ENCODE data around the gene ZDHHC21. TPM values are rescaled to one million over a fixed set of nuclear protein-coding genes. Genes with fewer than 3 reads are reported as not detected.

Gene ZDHHC21
- total and polyA plus RNA-seq, 4 experiments from 2014 or later = 1.2 to 8.9 (median 3.8) TPM

DNA sequence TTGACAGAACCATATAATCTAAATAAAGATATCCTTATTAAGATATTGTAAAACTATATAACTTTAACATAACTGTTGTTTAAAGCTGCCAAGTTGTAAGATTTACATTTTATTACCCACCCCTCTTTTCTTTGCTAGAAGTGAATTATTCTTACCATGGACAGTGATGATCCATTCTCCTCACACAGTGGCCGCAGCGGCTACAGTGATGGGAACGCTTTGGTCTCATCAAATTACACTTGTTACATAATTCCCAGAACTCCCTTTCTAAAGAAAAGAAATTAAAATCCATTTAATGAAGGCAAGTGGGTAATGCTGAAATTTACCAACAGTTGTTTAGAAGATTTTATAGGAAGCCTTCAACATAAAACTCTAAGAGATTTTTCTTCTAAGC is 31.2 kb downstream of the ZDHHC21 start:
- Histone ChIP-seq H3K27ac (ENCODE audit: low read depth, low read length) (no peak overlapping the region), H3K4me1 (ENCODE audit: insufficient read depth, low read length) (no peaks in the 10 kb centered on the region), H3K27me3 (ENCODE audit: insufficient read depth, low read length) (no peaks in the 10 kb centered on the region), H3K36me3 (ENCODE audit: insufficient read depth, low read length) (no peaks in the 10 kb centered on the region), H3K9me3 (ENCODE audit: control insufficient read depth in 1 of 2, low read length in 2 of 2) (no peaks in the 10 kb centered on the region), H3K4me3 (ENCODE audit: low read length in 2 of 2) (no peak overlapping the region)
- DNase-seq = no peak
- intact Hi-C loops (cut with micrococcal nuclease) = no loop called here
- Mint-ChIP-seq H3K27me3 (no peaks in the 10 kb centered on the region), H3K36me3 (peaks cover 34% of the 10 kb centered on the region in 2 donors), H3K4me3 (no peak overlapping the region), H3K9me3 (peaks cover 0 to 2% (median 0%) of the 10 kb centered on the region in 8 donors), H3K27ac (no peak overlapping the region), H3K4me1 (peaks cover 0 to 2% (median 0%) of the 10 kb centered on the region in 4 donors)
- ChIA-PET CTCF (ENCODE audit: partially characterized antibody) (interaction anchor here (0.6 to 1.5 kb wide), 4 partner anchors 15 to 235 kb away, joined by 3 to 4 read pairs (median 4); no protein-coding TSS in a partner anchor), POLR2A (ENCODE audit: partially characterized antibody) (no interaction called here)

DNA sequence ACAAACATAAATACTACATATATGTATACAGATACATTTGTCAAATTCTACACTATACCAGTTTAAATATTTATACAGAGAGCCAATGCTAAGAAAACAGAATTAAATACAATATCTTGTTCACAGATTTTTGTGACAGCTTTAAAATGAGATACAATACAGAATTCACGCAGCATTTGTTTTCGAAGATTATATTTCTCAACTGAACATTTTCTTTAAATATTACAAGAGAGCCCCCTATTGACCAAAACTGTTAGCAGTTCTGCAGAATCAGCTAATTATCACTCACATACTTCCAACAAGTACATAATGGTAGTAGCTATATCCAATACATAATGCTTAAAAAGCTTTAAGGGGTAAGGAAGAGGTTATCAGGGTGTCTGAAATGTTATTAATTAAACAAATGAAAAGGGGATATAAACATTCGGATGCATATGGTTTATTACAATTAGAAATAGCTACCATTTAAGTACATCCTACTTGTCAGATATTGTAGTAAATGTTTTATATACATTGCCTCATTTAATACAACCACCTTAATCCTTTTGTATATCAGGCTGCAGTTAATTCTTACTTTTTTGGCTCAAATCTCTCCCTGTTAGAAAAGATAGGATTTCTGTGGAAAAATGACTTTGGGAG is 31.7 kb downstream of the ZDHHC21 start:
- H3K4me3 Mint-ChIP-seq = no peak overlapping the region
- CTCF ChIA-PET (ENCODE audit: partially characterized antibody) = interaction anchor here (0.6 to 1.5 kb wide), 4 partner anchors 14 to 234 kb away, joined by 3 to 4 read pairs (median 4); no protein-coding TSS in a partner anchor
- peaks cover 0 to 2% (median 0%) of the 10 kb centered on the region in 4 donors for H3K4me1 Mint-ChIP-seq
- no peaks in the 10 kb centered on the region for H3K36me3 ChIP-seq (ENCODE audit: insufficient read depth, low read length)
- H3K27ac ChIP-seq (ENCODE audit: low read depth, low read length) = no peak overlapping the region
- peaks cover 0 to 4% (median 0%) of the 10 kb centered on the region in 8 donors for H3K9me3 Mint-ChIP-seq
- H3K4me3 ChIP-seq (ENCODE audit: low read length in 2 of 2) = no peak overlapping the region
- no peaks in the 10 kb centered on the region for H3K27me3 Mint-ChIP-seq
- DNase-seq = no peak
- H3K27me3 ChIP-seq (ENCODE audit: insufficient read depth, low read length) = no peaks in the 10 kb centered on the region
- peaks cover 39% of the 10 kb centered on the region in 2 donors for H3K36me3 Mint-ChIP-seq
- POLR2A ChIA-PET (ENCODE audit: partially characterized antibody) = no interaction called here
- H3K4me1 ChIP-seq (ENCODE audit: insufficient read depth, low read length) = no peaks in the 10 kb centered on the region
- no peaks in the 10 kb centered on the region for H3K9me3 ChIP-seq (ENCODE audit: control insufficient read depth in 1 of 2, low read length in 2 of 2)
- intact Hi-C loops (cut with micrococcal nuclease) = no loop called here
- H3K27ac Mint-ChIP-seq = no peak overlapping the region

DNA sequence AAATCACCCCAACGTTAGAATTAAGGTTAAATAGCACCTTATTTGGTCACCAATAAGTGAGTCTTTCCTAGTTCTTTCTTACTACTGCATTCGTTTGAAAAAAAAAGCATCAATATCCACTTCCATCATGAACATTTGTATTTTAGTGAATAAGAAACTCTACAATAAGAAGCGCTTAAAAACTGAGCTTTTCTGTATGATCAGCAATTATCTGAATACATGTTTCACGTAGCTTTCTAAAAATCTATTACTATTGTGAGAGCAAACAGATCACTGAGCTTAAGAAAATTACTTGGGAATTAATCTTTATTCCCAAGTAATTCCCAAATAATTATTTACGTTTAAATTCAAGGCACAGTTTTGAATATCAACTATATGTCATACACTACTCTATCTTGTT is 32.5 kb downstream of the ZDHHC21 start:
- Mint-ChIP-seq H3K36me3 (peaks cover 45 to 46% of the 10 kb centered on the region in 2 donors), H3K4me1 (peaks cover 0 to 2% (median 0%) of the 10 kb centered on the region in 4 donors), H3K9me3 (peaks cover 0 to 12% (median 4%) of the 10 kb centered on the region in 8 donors), H3K4me3 (no peak overlapping the region), H3K27ac (no peak overlapping the region), H3K27me3 (no peaks in the 10 kb centered on the region)
- Histone ChIP-seq H3K4me3 (ENCODE audit: low read length in 2 of 2) (no peak overlapping the region), H3K27ac (ENCODE audit: low read depth, low read length) (no peak overlapping the region), H3K4me1 (ENCODE audit: insufficient read depth, low read length) (no peaks in the 10 kb centered on the region), H3K9me3 (ENCODE audit: control insufficient read depth in 1 of 2, low read length in 2 of 2) (no peaks in the 10 kb centered on the region), H3K36me3 (ENCODE audit: insufficient read depth, low read length) (no peaks in the 10 kb centered on the region), H3K27me3 (ENCODE audit: insufficient read depth, low read length) (no peaks in the 10 kb centered on the region)
- intact Hi-C loops (cut with micrococcal nuclease) = no loop called here
- ChIA-PET CTCF (ENCODE audit: partially characterized antibody) (interaction anchor here (1.5 kb wide), 1 partner anchor 45 kb away, joined by 4 read pairs; no protein-coding TSS in a partner anchor), POLR2A (ENCODE audit: partially characterized antibody) (no interaction called here)
- DNase-seq = no peak

DNA sequence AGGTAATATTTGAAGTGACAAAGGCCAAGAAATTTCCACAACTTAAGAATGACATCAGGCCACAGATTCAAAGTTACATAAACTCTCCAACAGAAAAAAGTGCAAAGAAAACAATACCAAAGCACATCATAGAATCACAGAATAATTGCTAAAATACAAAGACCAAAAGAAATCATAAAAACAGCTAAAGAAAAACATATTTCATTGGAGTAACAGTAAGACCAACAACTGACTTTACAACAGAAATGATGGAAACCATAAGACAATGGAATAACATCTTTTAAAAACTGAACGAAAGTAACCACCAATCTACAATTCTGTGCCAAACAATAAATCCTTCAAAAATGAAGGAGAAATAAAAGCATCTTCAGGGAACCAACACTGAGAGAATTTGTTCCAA is 38.3 kb downstream of the ZDHHC21 start:
- no peaks in the 10 kb centered on the region for H3K4me1 ChIP-seq (ENCODE audit: insufficient read depth, low read length)
- H3K27ac ChIP-seq (ENCODE audit: low read depth, low read length) = no peak overlapping the region
- no peaks in the 10 kb centered on the region for H3K27me3 ChIP-seq (ENCODE audit: insufficient read depth, low read length)
- peaks cover 59 to 66% of the 10 kb centered on the region in 2 donors for H3K36me3 Mint-ChIP-seq
- peaks cover 0 to 6% of the 10 kb centered on the region in 2 donors for H3K9me3 ChIP-seq (ENCODE audit: control insufficient read depth in 1 of 2, low read length in 2 of 2)
- no peaks in the 10 kb centered on the region for H3K36me3 ChIP-seq (ENCODE audit: insufficient read depth, low read length)
- CTCF ChIA-PET (ENCODE audit: partially characterized antibody) = no interaction called here
- intact Hi-C loops (cut with micrococcal nuclease) = no loop called here
- H3K4me3 ChIP-seq (ENCODE audit: low read length in 2 of 2) = no peak overlapping the region
- POLR2A ChIA-PET (ENCODE audit: partially characterized antibody) = no interaction called here
- no peaks in the 10 kb centered on the region for H3K27me3 Mint-ChIP-seq
- peaks cover 0 to 35% (median 21%) of the 10 kb centered on the region in 8 donors for H3K9me3 Mint-ChIP-seq
- DNase-seq = no peak
- no peak overlapping the region for H3K27ac Mint-ChIP-seq
- no peaks in the 10 kb centered on the region for H3K4me1 Mint-ChIP-seq
- no peak overlapping the region for H3K4me3 Mint-ChIP-seq

DNA sequence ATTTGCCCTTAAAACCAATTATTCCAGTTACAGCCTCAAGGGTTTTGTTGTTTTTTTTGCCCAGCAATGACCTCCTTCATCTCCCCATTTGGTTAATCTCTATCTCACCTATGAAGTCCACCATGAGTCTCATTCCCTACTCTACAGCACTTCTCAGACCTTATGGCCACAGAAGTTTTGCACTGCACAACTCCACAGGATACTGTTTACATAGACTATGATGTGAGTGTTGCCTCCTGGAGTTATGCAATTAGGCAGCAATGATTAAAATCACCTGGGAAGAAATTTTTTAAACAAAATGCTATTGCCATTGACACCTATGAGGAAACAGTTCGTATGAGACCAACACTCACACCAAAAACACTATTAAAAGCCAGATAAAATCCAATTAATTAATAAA is 39.7 kb downstream of the ZDHHC21 start:
- Histone ChIP-seq H3K4me3 (ENCODE audit: low read length in 2 of 2) (no peak overlapping the region), H3K36me3 (ENCODE audit: insufficient read depth, low read length) (no peaks in the 10 kb centered on the region), H3K27me3 (ENCODE audit: insufficient read depth, low read length) (no peaks in the 10 kb centered on the region), H3K4me1 (ENCODE audit: insufficient read depth, low read length) (no peaks in the 10 kb centered on the region), H3K27ac (ENCODE audit: low read depth, low read length) (no peak overlapping the region), H3K9me3 (ENCODE audit: control insufficient read depth in 1 of 2, low read length in 2 of 2) (peaks cover 0 to 6% of the 10 kb centered on the region in 2 donors)
- DNase-seq = no peak
- ChIA-PET CTCF (ENCODE audit: partially characterized antibody) (no interaction called here), POLR2A (ENCODE audit: partially characterized antibody) (no interaction called here)
- Mint-ChIP-seq H3K36me3 (peaks cover 48 to 57% of the 10 kb centered on the region in 2 donors), H3K4me3 (no peak overlapping the region), H3K9me3 (peaks cover 0 to 35% (median 21%) of the 10 kb centered on the region in 8 donors), H3K27me3 (no peaks in the 10 kb centered on the region), H3K4me1 (no peaks in the 10 kb centered on the region), H3K27ac (no peak overlapping the region)
- intact Hi-C loops (cut with micrococcal nuclease) = no loop called here

DNA sequence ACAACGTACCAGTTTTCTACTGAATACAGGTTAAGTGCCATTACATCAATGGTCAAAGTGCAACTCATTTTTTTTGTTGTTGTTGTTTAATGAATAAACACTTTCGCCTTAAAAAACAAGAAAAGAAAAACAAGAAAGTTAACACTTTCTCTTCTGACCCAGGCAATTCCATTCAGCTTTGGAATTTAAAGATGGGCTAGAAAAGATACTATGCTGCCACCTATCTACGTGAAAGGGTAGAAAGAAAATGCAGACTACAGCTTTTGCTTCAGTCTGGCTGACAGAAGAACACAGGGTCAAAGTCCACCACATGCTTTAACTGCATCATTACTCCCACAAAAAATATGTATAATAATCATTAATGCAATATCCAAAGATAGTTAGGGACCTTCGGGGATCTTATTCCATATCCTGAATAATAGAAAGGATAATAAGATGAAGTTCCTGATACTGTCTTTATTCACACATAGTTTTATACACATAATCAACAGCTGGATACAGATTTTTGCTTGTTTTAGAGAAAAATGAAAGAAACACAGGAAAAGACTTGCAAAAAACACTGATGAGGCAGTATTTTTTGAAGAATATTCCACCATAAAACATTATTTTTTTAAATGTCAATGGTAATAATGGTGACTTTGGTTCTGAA is 40.4 kb downstream of the ZDHHC21 start:
- ChIA-PET CTCF (ENCODE audit: partially characterized antibody) (interaction anchor here (1.0 kb wide), 1 partner anchor 36 kb away, joined by 3 read pairs; no protein-coding TSS in a partner anchor), POLR2A (ENCODE audit: partially characterized antibody) (no interaction called here)
- Histone ChIP-seq H3K36me3 (ENCODE audit: insufficient read depth, low read length) (no peaks in the 10 kb centered on the region), H3K9me3 (ENCODE audit: control insufficient read depth in 1 of 2, low read length in 2 of 2) (peaks cover 0 to 6% of the 10 kb centered on the region in 2 donors), H3K27ac (ENCODE audit: low read depth, low read length) (no peak overlapping the region), H3K27me3 (ENCODE audit: insufficient read depth, low read length) (no peaks in the 10 kb centered on the region), H3K4me3 (ENCODE audit: low read length in 2 of 2) (no peak overlapping the region), H3K4me1 (ENCODE audit: insufficient read depth, low read length) (no peaks in the 10 kb centered on the region)
- H3K4me3 Mint-ChIP-seq = no peak overlapping the region
- peaks cover 47 to 55% of the 10 kb centered on the region in 2 donors for H3K36me3 Mint-ChIP-seq
- no peak for DNase-seq
- H3K4me1 Mint-ChIP-seq = no peaks in the 10 kb centered on the region
- no peak overlapping the region for H3K27ac Mint-ChIP-seq
- intact Hi-C loops (cut with micrococcal nuclease) = no loop called here
- H3K9me3 Mint-ChIP-seq = peaks cover 0 to 35% (median 21%) of the 10 kb centered on the region in 8 donors
- no peaks in the 10 kb centered on the region for H3K27me3 Mint-ChIP-seq

DNA sequence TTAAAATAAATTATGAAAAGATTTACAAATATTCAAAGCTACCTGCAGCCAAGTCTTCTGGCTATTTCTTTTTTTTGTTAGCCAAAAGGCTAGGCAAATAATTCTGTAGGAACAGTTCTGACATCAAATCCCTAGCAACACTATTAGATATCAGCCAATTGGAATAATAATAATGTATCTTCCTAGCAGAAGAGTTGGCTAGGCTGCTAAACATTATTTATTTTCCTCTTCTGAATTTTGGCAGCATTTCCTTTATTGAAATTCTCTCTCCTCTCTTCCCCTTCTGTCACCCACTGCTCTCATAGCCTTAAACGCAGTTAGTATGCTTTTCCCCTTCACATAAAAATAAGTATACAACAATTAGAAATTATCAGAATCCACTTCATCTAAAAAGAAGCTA is 42.6 kb downstream of the ZDHHC21 start:
- Histone ChIP-seq H3K27me3 (ENCODE audit: insufficient read depth, low read length) (no peaks in the 10 kb centered on the region), H3K4me1 (ENCODE audit: insufficient read depth, low read length) (no peaks in the 10 kb centered on the region), H3K4me3 (ENCODE audit: low read length in 2 of 2) (no peak overlapping the region), H3K36me3 (ENCODE audit: insufficient read depth, low read length) (no peaks in the 10 kb centered on the region), H3K27ac (ENCODE audit: low read depth, low read length) (no peak overlapping the region), H3K9me3 (ENCODE audit: control insufficient read depth in 1 of 2, low read length in 2 of 2) (peaks cover 0 to 6% of the 10 kb centered on the region in 2 donors)
- Mint-ChIP-seq H3K4me3 (no peak overlapping the region), H3K27ac (no peak overlapping the region), H3K4me1 (peaks cover 0 to 2% (median 0%) of the 10 kb centered on the region in 4 donors), H3K36me3 (peaks cover 28 to 34% of the 10 kb centered on the region in 2 donors), H3K9me3 (peaks cover 0 to 23% (median 17%) of the 10 kb centered on the region in 8 donors), H3K27me3 (no peaks in the 10 kb centered on the region)
- POLR2A ChIA-PET (ENCODE audit: partially characterized antibody) = no interaction called here
- no peak for DNase-seq
- CTCF ChIA-PET (ENCODE audit: partially characterized antibody) = no interaction called here
- intact Hi-C loops (cut with micrococcal nuclease) = no loop called here

All from CD4-positive, alpha-beta memory T cell (primary cell).